Endothelial cell of umbilical vein (primary cell): Measurements from ENCODE around the gene AP1B1. TPM values are rescaled to one million over a fixed set of nuclear protein-coding genes. Genes with fewer than 3 reads are reported as not detected.

ENCODE experiments used
- BruUV-seq: library from RNA; stranded (reverse); fragments of 400-500 nt; replicated peaks from 2 replicates; lab custom pipeline; 2021; lab: Mats Ljungman, UMichigan
- CTCF ChIA-PET: fragments of 300-600, 350-600 bp; sonication (Branson Sonifier 250); formaldehyde crosslinking; loops from one replicate; lab custom pipeline; 2021; ENCODE audit warnings: antibody characterized with exemption, inconsistent platforms; lab: Charles Lee
- POLR2A ChIA-PET: fragments of 300-600, 350-600 bp; sonication (Branson Sonifier 250); formaldehyde crosslinking; loops from one replicate; lab custom pipeline; 2021; ENCODE audit warnings: antibody characterized with exemption, inconsistent platforms; lab: Charles Lee
- DNase-seq: peaks from one replicate; pipeline ENCODE4 v3.0.0-alpha.2; 2011; ENCODE audit warnings: low read depth, low spot score
- FAIRE-seq: peaks from 2 replicates; lab custom pipeline; 2011; peaks lifted over from hg19 to GRCh38; lab: Jason Lieb, UNC
- H2AFZ ChIP-seq: 2 replicates; pipeline ENCODE4 v1.6.0; 2012; ENCODE audit warnings: low read depth, low read length, control low read depth, inconsistent platforms
- H3K27ac ChIP-seq: 2 replicates; pipeline ENCODE4 v1.5.1; 2011; ENCODE audit warnings: low read depth, mild to moderate bottlenecking, control low read depth, low read length, moderate library complexity; ENCODE audit not compliant: insufficient read depth
- H3K27me3 ChIP-seq, 2 experiments: 2 replicates each; pipeline versions ENCODE4 v1.6.0 to v1.6.1; 2011; ENCODE audit warnings: low read length in 2 of 2, mixed read lengths in 1 of 2; ENCODE audit not compliant: control insufficient read depth in 2 of 2, insufficient read depth in 2 of 2
- H3K36me3 ChIP-seq, 2 experiments: 2 replicates in 1 of 2; 3 replicates in 1 of 2; pipeline ENCODE4 v1.5.1; 2011; ENCODE audit warnings: low read length in 2 of 2, mild to moderate bottlenecking in 1 of 2, moderate library complexity in 1 of 2; ENCODE audit not compliant: control insufficient read depth in 2 of 2, insufficient read depth in 2 of 2; ENCODE audit errors: extremely low read depth in 1 of 2
- H3K4me1 ChIP-seq: 3 replicates; pipeline ENCODE4 v1.5.1; 2011; ENCODE audit warnings: mild to moderate bottlenecking, low read length; ENCODE audit not compliant: control insufficient read depth, insufficient read depth; ENCODE audit errors: extremely low read depth
- H3K4me2 ChIP-seq: 2 replicates; pipeline ENCODE4 v1.6.1; 2011; ENCODE audit warnings: low read length, control low read depth, mixed read lengths; ENCODE audit not compliant: insufficient read depth
- H3K4me3 ChIP-seq, 3 experiments: fragments of 200-600 bp in 1 of 3; sonication (generic), shearing (Covaris generic) in 1 of 3; replicated peaks in 1 of 3; 2 replicates each; pipeline ENCODE4 v1.5.1; 2011 to 2016; ENCODE audit warnings: control low read depth in 3 of 3, low read length in 3 of 3, mild to moderate bottlenecking in 2 of 3, inconsistent platforms in 1 of 3, low read depth in 1 of 3, moderate library complexity in 1 of 3; ENCODE audit not compliant: insufficient read depth in 1 of 3
- H3K79me2 ChIP-seq: 2 replicates; pipeline ENCODE4 v1.6.0; 2012; ENCODE audit warnings: low read length, inconsistent platforms; ENCODE audit not compliant: control insufficient read depth, insufficient read depth
- H3K9ac ChIP-seq: replicated peaks from 2 replicates; pipeline ENCODE3; 2011; ENCODE audit warnings: low read length, control low read depth; ENCODE audit not compliant: insufficient read depth; ENCODE audit errors: extremely low read depth
- H3K9me1 ChIP-seq: replicated peaks from 3 replicates; pipeline ENCODE4 v1.6.0; 2011; ENCODE audit warnings: mild to moderate bottlenecking, low read length; ENCODE audit not compliant: control insufficient read depth, insufficient read depth; ENCODE audit errors: extremely low read depth
- H3K9me3 ChIP-seq: replicated peaks from 2 replicates; pipeline ENCODE4 v1.5.1; 2012; ENCODE audit warnings: low read length, inconsistent platforms; ENCODE audit not compliant: control insufficient read depth, insufficient read depth
- H4K20me1 ChIP-seq: replicated peaks from 2 replicates; pipeline ENCODE3; 2011; ENCODE audit warnings: mild to moderate bottlenecking, low read length; ENCODE audit not compliant: control insufficient read depth, insufficient read depth; ENCODE audit errors: extremely low read depth
- CTCF ChIP-seq, 2 donors: IDR thresholded peaks; 1 replicate in 1 of 2; 2 replicates in 1 of 2; pipeline ENCODE4 v1.5.1; 2011; ENCODE audit warnings: low read length in 2 of 2, mild to moderate bottlenecking in 2 of 2, moderate library complexity in 2 of 2, control low read depth in 1 of 2, inconsistent platforms in 1 of 2, low read depth in 1 of 2; ENCODE audit not compliant: insufficient read depth in 1 of 2; ENCODE audit errors: extremely low read depth in 1 of 2
- EZH2 ChIP-seq: IDR thresholded peaks from 2 replicates; pipeline ENCODE4 v1.6.1; 2012; ENCODE audit warnings: borderline replicate concordance, low read depth, mild to moderate bottlenecking, moderate library complexity, low read length, inconsistent platforms; ENCODE audit not compliant: severe bottlenecking
- FOS ChIP-seq: IDR thresholded peaks from 2 replicates; pipeline ENCODE4 v1.6.1; 2011; ENCODE audit warnings: mild to moderate bottlenecking, low read length, moderate library complexity, borderline replicate concordance; ENCODE audit not compliant: insufficient read depth
- GATA2 ChIP-seq: IDR thresholded peaks from 2 replicates; pipeline ENCODE4 v1.7.0; 2011; ENCODE audit warnings: low read depth, mild to moderate bottlenecking, moderate library complexity, mixed read lengths, low read length; ENCODE audit not compliant: insufficient read length, insufficient read depth
- JUN ChIP-seq: IDR thresholded peaks from 2 replicates; pipeline ENCODE4 v1.6.1; 2011; ENCODE audit warnings: borderline replicate concordance, low read depth; ENCODE audit not compliant: insufficient read length, insufficient read depth
- MAX ChIP-seq: IDR thresholded peaks from 2 replicates; pipeline ENCODE4 v1.6.1; 2011; ENCODE audit not compliant: insufficient read depth, insufficient read length
- MYC ChIP-seq: IDR thresholded peaks from one replicate; pipeline ENCODE4 v1.6.1; 2011; ENCODE audit warnings: mild to moderate bottlenecking, low read depth, low read length
- POLR2A ChIP-seq: IDR thresholded peaks from 2 replicates; pipeline ENCODE4 v1.6.1; 2012; ENCODE audit warnings: low read depth, mild to moderate bottlenecking, control low read depth, low read length
- POLR2AphosphoS5 ChIP-seq: IDR thresholded peaks from 2 replicates; pipeline ENCODE4 v1.6.1; 2012; ENCODE audit warnings: low read depth, mild to moderate bottlenecking, control low read depth, low read length, moderate library complexity; ENCODE audit not compliant: insufficient read depth
- dilution Hi-C: fragments of 300-500 bp; cut with MboI; formaldehyde crosslinking; loops from one replicate; pipeline ENCODE4 v1.15.0; 2019; ENCODE audit warnings: low sequenced_read_pairs; ENCODE audit not compliant: extremely low pct_ligation_motif_present
- intact Hi-C: fragments of 100-400 bp; cut with micrococcal nuclease; formaldehyde crosslinking; loops from one replicate; pipeline ENCODE4 v1.10.0; 2022
- polyA plus RNA-seq, 4 experiments: library from polyadenylated mRNA; depleted of rRNA in 3 of 4; stranded (reverse) in 3 of 4; unstranded in 1 of 4; fragments of >200 nt; gene quantifications; 2 replicates each; pipeline versions ENCODE4 v1.2.1 to v1.2.3, GENCODE V29; 2011 to 2012; ENCODE audit warnings: missing spikeins in 1 of 4
- total RNA-seq: library from RNA; stranded (reverse); gene quantifications from 2 replicates; pipeline ENCODE4 v1.2.3, GENCODE V29; 2021

AP1B1 gene
- total and polyA plus RNA-seq, 2 donors (not counting 3 experiments of a cell fraction or from before 2014, with no cell fraction given) = 107 to 131 TPM

GRCh38 chr22:29390270-29390669, 1.9 kb upstream of the AP1B1 start:
- Histone ChIP-seq H3K27ac (no peak overlapping the region), H3K27me3 (no peaks in the 10 kb centered on the region), H3K4me3 (no peak overlapping the region), H3K9me1 (no peaks in the 10 kb centered on the region), H3K36me3 (peaks cover 0 to under 1% of the 10 kb centered on the region in 2 experiments), H3K4me2 (no peak overlapping the region), H3K79me2 (peaks cover 20% of the 10 kb centered on the region), H3K4me1 (peaks cover 20% of the 10 kb centered on the region), H4K20me1 (no peaks in the 10 kb centered on the region), H3K9ac (no peak overlapping the region), H3K9me3 (no peaks in the 10 kb centered on the region), H2AFZ (no peak overlapping the region)
- no peak for FAIRE-seq
- intact Hi-C loops = no loop called here
- TF ChIP-seq MYC (no peak), FOS (no peak), POLR2AphosphoS5 (no peak), MAX (no peak), POLR2A (no peak)
- POLR2A ChIA-PET = interaction anchor here (0.6 kb wide), 1 partner anchor 504 kb away, joined by 3 read pairs; no protein-coding TSS in a partner anchor
- DNase-seq = no peak
- BruUV-seq = no TSS peak
- CTCF ChIA-PET = no interaction called here
- dilution Hi-C loops = no loop called here

- peak overlapping the region; percentile 63 for H3K9ac ChIP-seq
- H3K27me3 ChIP-seq = no peaks in the 10 kb centered on the region
- dilution Hi-C loops (no loop called here), intact Hi-C loops (loop anchor here (10.0 kb wide), 1 partner anchor 1036 kb away; the partner anchor contains the start of gene MTFP1)
- peak overlapping the region; percentile 87 for H2AFZ ChIP-seq
- ChIA-PET CTCF (interaction anchor here (0.7 to 1.2 kb wide), 4 partner anchors 13 to 30 kb away, joined by 3 to 4 read pairs (median 4); no protein-coding TSS in a partner anchor), POLR2A (no interaction called here)
- H3K4me2 ChIP-seq = peak overlapping the region; percentile 79
- peaks cover 20% of the 10 kb centered on the region for H3K4me1 ChIP-seq
- peak overlapping the region; percentile 73 to 97 (median 83) for H3K4me3 ChIP-seq
- no peak overlapping the region for H3K27ac ChIP-seq
- FAIRE-seq = no peak
- peaks cover 33% of the 10 kb centered on the region for H3K79me2 ChIP-seq
- no TSS peak for BruUV-seq
- H3K9me3 ChIP-seq = no peaks in the 10 kb centered on the region
- H3K9me1 ChIP-seq = no peaks in the 10 kb centered on the region
- H4K20me1 ChIP-seq = no peaks in the 10 kb centered on the region
- peaks cover 0 to 3% of the 10 kb centered on the region in 2 experiments for H3K36me3 ChIP-seq
- TF ChIP-seq MAX = no peak
- no peak for TF ChIP-seq CTCF (IDR thresholded peaks at IDR 0.05; ENCODE audit: extremely low read depth in 1 of 2, insufficient read depth in 1 of 2, low read depth in 1 of 2, low read length in 2 of 2)
- TF ChIP-seq POLR2AphosphoS5 = no peak
- no peak for TF ChIP-seq MYC
- TF ChIP-seq EZH2 = no peak
- TF ChIP-seq FOS = no peak
- no peak for TF ChIP-seq POLR2A
- TF ChIP-seq GATA2 = no peak
- TF ChIP-seq JUN = no peak
- no peak for DNase-seq
These were observed 355 bp upstream of the AP1B1 start for GRCh38 chr22:29388759-29389090.
